HEK293 (cell line): Measurements from ENCODE around the gene GATM.

Experiments
- ATF2 ChIP-seq: fragments of 450-650 bp; formaldehyde crosslinking; IDR thresholded peaks from 2 replicates; pipeline ENCODE4 v1.5.1; 2016; ENCODE audit warnings: missing biosample characterization, missing genetic modification characterization, low read depth
- GLIS1 ChIP-seq: fragments of 450-650 bp; formaldehyde crosslinking; IDR thresholded peaks from 2 replicates; pipeline ENCODE4 v1.5.1; 2016; ENCODE audit warnings: missing biosample characterization, missing genetic modification characterization
- HOXD13 ChIP-seq: sonication (generic); formaldehyde crosslinking; IDR thresholded peaks from 2 replicates; pipeline ENCODE4 v1.8.0; 2022; ENCODE audit warnings: missing genetic modification reagents, borderline replicate concordance
- IKZF3 ChIP-seq: fragments of 450-650 bp; IDR thresholded peaks from 2 replicates; pipeline ENCODE4 v1.5.0; 2018; ENCODE audit warnings: missing biosample characterization, mild to moderate bottlenecking, missing genetic modification characterization, moderate library complexity
- KLF8 ChIP-seq: fragments of 450-650 bp; formaldehyde crosslinking; IDR thresholded peaks from 2 replicates; pipeline ENCODE4 v1.5.1; 2016; ENCODE audit warnings: missing biosample characterization, missing genetic modification characterization
- PRDM1 ChIP-seq: fragments of 450-650 bp; formaldehyde crosslinking; IDR thresholded peaks from 2 replicates; pipeline ENCODE4; 2016; ENCODE audit warnings: missing biosample characterization, missing genetic modification characterization
- SCRT2 ChIP-seq: fragments of 450-650 bp; formaldehyde crosslinking; IDR thresholded peaks from 2 replicates; pipeline ENCODE4 v1.5.1; 2016; ENCODE audit warnings: missing biosample characterization, missing genetic modification characterization
- ZBTB11 ChIP-seq: fragments of 450-650 bp; formaldehyde crosslinking; conservative IDR thresholded peaks from 2 replicates; pipeline ENCODE4 v1.5.1; 2016; ENCODE audit warnings: low read depth, missing biosample characterization, missing genetic modification characterization
- ZBTB8A ChIP-seq: fragments of 450-650 bp; formaldehyde crosslinking; IDR thresholded peaks from 2 replicates; pipeline ENCODE4 v1.5.1; 2016; ENCODE audit warnings: missing biosample characterization, missing genetic modification characterization
- ZNF146 ChIP-seq: fragments of 450-650 bp; formaldehyde crosslinking; IDR thresholded peaks from 2 replicates; pipeline ENCODE4 v1.5.1; 2016; ENCODE audit warnings: missing biosample characterization, missing genetic modification characterization
- ZNF184 ChIP-seq: fragments of 450-650 bp; IDR thresholded peaks from 2 replicates; pipeline ENCODE4 v1.5.1; 2018; ENCODE audit warnings: missing biosample characterization, mild to moderate bottlenecking, missing genetic modification characterization
- ZNF221 ChIP-seq: fragments of 450-650 bp; formaldehyde crosslinking; IDR thresholded peaks from 2 replicates; pipeline ENCODE4 v1.5.1; 2017; ENCODE audit warnings: missing biosample characterization, missing genetic modification characterization, borderline replicate concordance
- ZNF274 ChIP-seq, 2 experiments: fragments of 200-500 bp in 1 of 2; fragments of 450-650 bp in 1 of 2; sonication (Bioruptor generic) in 1 of 2; formaldehyde crosslinking in 1 of 2; IDR thresholded peaks; 2 replicates each; pipeline versions ENCODE4 v1.5.1 to v1.6.1; 2014 to 2016; ENCODE audit warnings: borderline replicate concordance in 1 of 2, inconsistent platforms in 1 of 2, low read length in 1 of 2, missing biosample characterization in 1 of 2, missing genetic modification characterization in 1 of 2
- ZNF302 ChIP-seq: fragments of 450-650 bp; formaldehyde crosslinking; IDR thresholded peaks from 2 replicates; pipeline ENCODE4 v1.5.1; 2016; ENCODE audit warnings: missing biosample characterization, missing genetic modification characterization, low read depth
- ZNF518A ChIP-seq: fragments of 450-650 bp; formaldehyde crosslinking; conservative IDR thresholded peaks from 2 replicates; pipeline ENCODE4 v1.5.1; 2016; ENCODE audit warnings: low read depth, missing biosample characterization, missing genetic modification characterization
- ZNF623 ChIP-seq: fragments of 450-650 bp; formaldehyde crosslinking; IDR thresholded peaks from 2 replicates; pipeline ENCODE4 v1.5.1; 2016; ENCODE audit warnings: missing biosample characterization, missing genetic modification characterization
- ZNF660 ChIP-seq: fragments of 450-650 bp; IDR thresholded peaks from 2 replicates; pipeline ENCODE4 v1.5.1; 2018; ENCODE audit warnings: missing biosample characterization, mild to moderate bottlenecking, missing genetic modification characterization
- ZNF692 ChIP-seq: fragments of 450-650 bp; formaldehyde crosslinking; IDR thresholded peaks from 2 replicates; pipeline ENCODE4 v1.5.1; 2016; ENCODE audit warnings: missing biosample characterization, missing genetic modification characterization
- ZNF776 ChIP-seq: fragments of 450-650 bp; formaldehyde crosslinking; IDR thresholded peaks from 2 replicates; pipeline ENCODE4 v1.5.0; 2017; ENCODE audit warnings: missing biosample characterization, missing genetic modification characterization, borderline replicate concordance
- ZNF830 ChIP-seq: fragments of 450-650 bp; IDR thresholded peaks from 2 replicates; pipeline ENCODE4 v1.5.0; 2018; ENCODE audit warnings: missing biosample characterization, missing genetic modification characterization, low read depth, mild to moderate bottlenecking, moderate library complexity
- TF ChIP-seq, protein P1 (sequence below): fragments of 450-650 bp; formaldehyde crosslinking; IDR thresholded peaks from 2 replicates; pipeline ENCODE4 v1.5.1; 2016; ENCODE audit warnings: missing biosample characterization, missing genetic modification characterization

GATM gene

DNA sequence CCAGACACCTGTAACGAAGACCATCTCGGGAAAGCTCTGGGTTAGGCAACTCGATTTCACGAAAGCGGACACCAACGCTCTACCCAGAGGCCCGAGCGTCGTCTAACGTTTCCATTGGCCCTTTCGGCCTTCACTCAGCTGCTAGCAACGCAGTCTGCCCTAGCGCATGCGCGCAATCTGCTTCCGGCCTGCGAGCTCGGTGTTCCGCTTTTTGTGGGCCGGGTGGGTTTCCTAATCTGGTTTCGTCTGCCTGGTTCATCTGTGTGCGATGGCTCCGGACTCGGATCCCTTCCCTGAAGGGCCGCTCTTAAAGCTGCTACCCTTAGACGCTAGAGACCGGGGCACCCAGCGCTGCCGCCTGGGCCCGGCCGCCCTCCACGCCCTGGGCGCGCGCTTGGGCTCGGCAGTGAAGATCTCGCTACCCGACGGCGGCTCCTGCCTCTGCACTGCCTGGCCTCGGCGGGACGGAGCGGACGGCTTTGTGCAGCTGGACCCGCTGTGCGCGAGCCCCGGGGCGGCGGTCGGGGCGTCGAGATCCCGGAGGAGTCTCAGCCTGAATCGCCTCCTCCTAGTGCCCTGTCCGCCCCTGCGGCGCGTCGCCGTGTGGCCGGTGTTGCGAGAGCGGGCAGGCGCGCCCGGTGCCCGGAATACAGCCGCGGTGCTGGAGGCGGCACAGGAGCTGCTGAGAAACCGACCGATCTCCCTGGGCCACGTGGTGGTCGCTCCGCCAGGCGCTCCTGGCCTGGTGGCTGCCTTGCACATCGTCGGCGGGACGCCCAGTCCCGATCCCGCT, 24.0 kb upstream of the GATM start (continued):
- TF ChIP-seq SCRT2 (peak; percentile 95), ZBTB11 (tag by site-specific recombination) (peak; percentile 83), ZNF660 (tag by site-specific recombination) (no peak), ZNF776 (tag by site-specific recombination) (no peak), ATF2 (tag by site-specific recombination) (no peak), ZNF692 (tag by site-specific recombination) (no peak), ZNF221 (tag by site-specific recombination) (no peak), PRDM1 (tag by site-specific recombination) (0 out of 2 replicates have a peak, but pooled peaks have one; percentile 8), ZNF302 (tag by site-specific recombination) (no peak), ZNF518A (tag by site-specific recombination) (peak; percentile 39; the same call in 1 of the 2 replicates), GLIS1 (tag by site-specific recombination) (no peak), ZNF623 (tag by site-specific recombination) (no peak), ZNF830 (tag by site-specific recombination) (no peak), ZNF184 (no peak), ZNF274 (IDR thresholded peaks at IDR 0.05; ENCODE audit: low read length) (no peak), ZNF274 (tag by site-specific recombination; IDR thresholded peaks at IDR 0.05; ENCODE audit: borderline replicate concordance) (no peak), KLF8 (tag by site-specific recombination) (0 out of 2 replicates have a peak, but pooled peaks have one; percentile 25), IKZF3 (no peak), HOXD13 (no peak), ZNF146 (tag by site-specific recombination) (peak; percentile 27; the same call in 1 of the 2 replicates), ZBTB8A (tag by site-specific recombination) (peak; percentile 38)
- TF ChIP-seq, protein P1, sequence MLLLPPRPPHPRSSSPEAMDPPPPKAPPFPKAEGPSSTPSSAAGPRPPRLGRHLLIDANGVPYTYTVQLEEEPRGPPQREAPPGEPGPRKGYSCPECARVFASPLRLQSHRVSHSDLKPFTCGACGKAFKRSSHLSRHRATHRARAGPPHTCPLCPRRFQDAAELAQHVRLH (tag by site-specific recombination) = no peak
